ENCODE data around the gene CLDN17. TPM values are rescaled to one million over a fixed set of nuclear protein-coding genes. Genes with fewer than 3 reads are reported as not detected.

The CLDN17 gene, protein sequence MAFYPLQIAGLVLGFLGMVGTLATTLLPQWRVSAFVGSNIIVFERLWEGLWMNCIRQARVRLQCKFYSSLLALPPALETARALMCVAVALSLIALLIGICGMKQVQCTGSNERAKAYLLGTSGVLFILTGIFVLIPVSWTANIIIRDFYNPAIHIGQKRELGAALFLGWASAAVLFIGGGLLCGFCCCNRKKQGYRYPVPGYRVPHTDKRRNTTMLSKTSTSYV
- 0.16 to 0.28 TPM in 2 of 3 replicates, not detected in the other for polyA plus RNA-seq
- polyA plus RNA-seq (2011; ENCODE audit: low read depth) = 1.7 TPM
- 0.26 TPM in 1 of 2 replicates, not detected in the other for polyA plus RNA-seq (2011; cell fraction: cytosol; rRNA removed)
- 0.42 TPM in 1 of 2 replicates, not detected in the other for polyA plus RNA-seq (2011; cell fraction: nucleus; rRNA removed)
- polyA plus RNA-seq (2012; ENCODE audit: low replicate concordance) = 0.09 and 5.7 TPM in 2 replicates
- not detected in 3 replicates for polyA minus RNA-seq
- polyA minus RNA-seq (2011; cell fraction: cytosol; rRNA and poly(A)+ RNA removed) = not detected
- not detected in 2 replicates for polyA minus RNA-seq (2011; cell fraction: nucleus; rRNA and poly(A)+ RNA removed)

DNA sequence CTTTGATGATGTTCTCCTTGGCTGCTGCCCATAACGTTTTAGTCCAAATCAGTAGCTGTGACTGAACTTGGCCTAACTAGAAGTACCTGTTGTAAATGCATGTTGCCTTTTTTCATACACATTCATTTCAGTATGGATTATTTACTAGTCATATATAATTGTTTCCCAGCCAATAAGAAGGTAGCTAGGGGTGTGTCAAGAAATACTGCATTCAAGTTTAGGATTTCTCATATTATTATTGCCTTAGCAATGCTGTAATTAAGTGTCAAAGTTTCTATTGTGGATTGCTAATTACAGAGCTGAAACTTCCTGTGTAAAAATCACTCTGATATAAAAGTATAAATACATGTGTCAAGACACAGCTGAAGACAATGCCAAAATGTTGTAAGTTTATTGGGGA, at the start of gene CLDN17:
Gene CLDN17 (minus strand): TSS at position 101 of the 400 bp plus-strand sequence. CDS start 188 bp downstream, outside the sequence.
- no peak for FAIRE-seq
- no peak within 1 kb of the TSS for H3K4me3 ChIP-seq (ENCODE audit: control insufficient read depth in 2 of 3, extremely low read depth in 1 of 3, insufficient read depth in 2 of 3, low read depth in 1 of 3, low read length in 3 of 3)

GRCh38 chr21:30216041-30216723, 49.6 kb upstream of the CLDN17 start, which contains the start of gene CLDN8:
CLDN8 (minus strand) TSS chr21:30216097; CDS start chr21:30215925, 172 bp downstream.
- Histone ChIP-seq H3K27ac (ENCODE audit: control insufficient read depth, insufficient read depth, low read length) (no peak within 1 kb of the TSS), H3K27me3 (ENCODE audit: control insufficient read depth, extremely low read depth, insufficient read depth, low read length) (no peaks in the 10 kb centered on the region), H3K4me3 (ENCODE audit: control insufficient read depth in 2 of 3, extremely low read depth in 1 of 3, insufficient read depth in 2 of 3, low read depth in 1 of 3, low read length in 3 of 3) (no peak within 1 kb of the TSS), H2AFZ (ENCODE audit: control insufficient read depth, low read length) (peak within 1 kb of the TSS; percentile 68), H3K9ac (ENCODE audit: control insufficient read depth, extremely low read depth, insufficient read depth, low read length) (no peak within 1 kb of the TSS), H3K9me3 (ENCODE audit: control insufficient read depth, low read depth, low read length) (no peaks in the 10 kb centered on the region), H4K20me1 (ENCODE audit: control insufficient read depth, extremely low read depth, insufficient read depth, low read length) (no peaks in the 10 kb centered on the region), H3K9me1 (ENCODE audit: control insufficient read depth, extremely low read depth, insufficient read depth, low read length) (no peaks in the 10 kb centered on the region), H3K79me2 (ENCODE audit: control insufficient read depth, insufficient read depth, low read length) (no peaks in the 10 kb centered on the region), H3K4me2 (ENCODE audit: control insufficient read depth, extremely low read depth, insufficient read depth, low read depth, low read length) (peak within 1 kb of the TSS; percentile 27), H3K36me3 (ENCODE audit: control insufficient read depth in 2 of 2, extremely low read depth in 1 of 2, insufficient read depth in 2 of 2, low read length in 2 of 2) (no peaks in the 10 kb centered on the region), H3K4me1 (ENCODE audit: control insufficient read depth, extremely low read depth, insufficient read depth, low read length) (peaks cover 8% of the 10 kb centered on the region)
- FAIRE-seq = peak; percentile 46
- dilution Hi-C loops (cut with MboI; ENCODE audit: extremely low pct_ligation_motif_present, low sequenced_read_pairs) = no loop called here
- TF ChIP-seq CTCF (optimal IDR thresholded peaks at IDR 0.05 in 1 of 3, IDR thresholded peaks at IDR 0.05 in 1 of 3, conservative IDR thresholded peaks at IDR 0.05 in 1 of 3; ENCODE audit: extremely low read depth in 1 of 3, insufficient read depth in 2 of 3, low read length in 3 of 3) (no peak), EZH2 (IDR thresholded peaks at IDR 0.05; ENCODE audit: low read length) (no peak)
- no peak for DNase-seq (ENCODE audit: low read depth, low spot score)

More for the DNA sequence above, at the start of gene CLDN17:
- Histone ChIP-seq H3K9me3 (ENCODE audit: control insufficient read depth, low read depth, low read length) (no peaks in the 10 kb centered on the region), H3K9ac (ENCODE audit: control insufficient read depth, extremely low read depth, insufficient read depth, low read length) (no peak within 1 kb of the TSS), H3K27me3 (ENCODE audit: control insufficient read depth, extremely low read depth, insufficient read depth, low read length) (no peaks in the 10 kb centered on the region), H3K27ac (ENCODE audit: control insufficient read depth, insufficient read depth, low read length) (no peak within 1 kb of the TSS), H3K4me2 (ENCODE audit: control insufficient read depth, extremely low read depth, insufficient read depth, low read depth, low read length) (no peak within 1 kb of the TSS), H3K79me2 (ENCODE audit: control insufficient read depth, insufficient read depth, low read length) (no peaks in the 10 kb centered on the region), H3K4me1 (ENCODE audit: control insufficient read depth, extremely low read depth, insufficient read depth, low read length) (peaks cover 11% of the 10 kb centered on the region), H3K36me3 (ENCODE audit: control insufficient read depth in 2 of 2, extremely low read depth in 1 of 2, insufficient read depth in 2 of 2, low read length in 2 of 2) (no peaks in the 10 kb centered on the region), H4K20me1 (ENCODE audit: control insufficient read depth, extremely low read depth, insufficient read depth, low read length) (no peaks in the 10 kb centered on the region), H3K9me1 (ENCODE audit: control insufficient read depth, extremely low read depth, insufficient read depth, low read length) (no peaks in the 10 kb centered on the region), H2AFZ (ENCODE audit: control insufficient read depth, low read length) (no peak within 1 kb of the TSS)
- TF ChIP-seq CTCF (optimal IDR thresholded peaks at IDR 0.05 in 1 of 3, IDR thresholded peaks at IDR 0.05 in 1 of 3, conservative IDR thresholded peaks at IDR 0.05 in 1 of 3; ENCODE audit: extremely low read depth in 1 of 3, insufficient read depth in 2 of 3, low read length in 3 of 3) (no peak), EZH2 (IDR thresholded peaks at IDR 0.05; ENCODE audit: low read length) (no peak)
- dilution Hi-C loops (cut with MboI; ENCODE audit: extremely low pct_ligation_motif_present, low sequenced_read_pairs) = no loop called here
- no peak for DNase-seq (ENCODE audit: low read depth, low spot score)

Data from keratinocyte (primary cell).